GM19372 (cell line): ENCODE data around the gene APBA2.
"Not testable (repeated sequence)": the region's sequence is repeated elsewhere in the genome, so short reads cannot be mapped to it uniquely, and the experiment has no call there.

Source experiments
- ATAC-seq: cut with Tn5 transposase; IDR thresholded peaks from one replicate; pipeline ENCODE4 v1.9.1; 2021; ENCODE audit warnings: mild to moderate bottlenecking, low read depth, moderate library complexity; ENCODE audit not compliant: unreplicated experiment

APBA2 gene

DNA sequence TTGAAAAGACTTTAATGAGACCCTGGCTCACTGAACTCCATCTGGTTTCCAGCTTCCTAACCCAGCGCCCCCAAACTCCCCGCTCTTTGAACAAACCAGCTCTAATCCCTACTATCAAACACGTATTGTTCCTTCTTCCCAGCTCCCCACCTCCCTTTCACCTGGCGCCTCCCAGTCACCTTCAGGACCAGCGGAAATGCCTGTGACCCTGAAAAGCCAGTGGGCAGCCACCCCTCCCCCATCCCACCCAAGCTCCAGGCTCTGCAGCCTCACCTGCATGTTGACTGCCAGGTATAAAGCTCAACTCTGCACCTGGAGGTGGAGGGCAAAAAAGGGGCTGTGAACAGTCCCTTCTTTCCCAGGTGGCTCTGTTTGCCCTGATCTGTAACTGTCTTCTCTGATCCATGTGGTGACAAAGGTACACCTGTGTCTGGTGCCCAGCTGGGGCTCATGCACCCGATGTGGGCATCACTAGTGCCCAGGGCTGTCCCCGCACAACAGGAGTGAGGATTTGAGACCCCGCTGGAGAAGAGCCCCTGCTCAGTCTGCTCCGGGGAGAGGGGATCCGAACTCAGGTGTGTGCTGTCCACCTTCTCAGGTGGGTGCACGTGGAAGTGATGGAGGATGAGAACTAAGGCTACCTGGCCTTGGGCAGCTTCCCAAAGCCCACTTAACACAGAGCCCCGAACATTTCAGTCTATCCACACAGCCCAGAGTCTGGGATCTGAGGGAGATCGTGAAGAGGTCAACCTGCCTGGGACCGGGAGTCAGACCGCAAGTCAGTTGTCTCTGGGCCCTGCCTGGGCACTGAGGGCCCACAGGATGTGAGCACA is 254.9 kb downstream of the APBA2 start:
- no peak for ATAC-seq

DNA sequence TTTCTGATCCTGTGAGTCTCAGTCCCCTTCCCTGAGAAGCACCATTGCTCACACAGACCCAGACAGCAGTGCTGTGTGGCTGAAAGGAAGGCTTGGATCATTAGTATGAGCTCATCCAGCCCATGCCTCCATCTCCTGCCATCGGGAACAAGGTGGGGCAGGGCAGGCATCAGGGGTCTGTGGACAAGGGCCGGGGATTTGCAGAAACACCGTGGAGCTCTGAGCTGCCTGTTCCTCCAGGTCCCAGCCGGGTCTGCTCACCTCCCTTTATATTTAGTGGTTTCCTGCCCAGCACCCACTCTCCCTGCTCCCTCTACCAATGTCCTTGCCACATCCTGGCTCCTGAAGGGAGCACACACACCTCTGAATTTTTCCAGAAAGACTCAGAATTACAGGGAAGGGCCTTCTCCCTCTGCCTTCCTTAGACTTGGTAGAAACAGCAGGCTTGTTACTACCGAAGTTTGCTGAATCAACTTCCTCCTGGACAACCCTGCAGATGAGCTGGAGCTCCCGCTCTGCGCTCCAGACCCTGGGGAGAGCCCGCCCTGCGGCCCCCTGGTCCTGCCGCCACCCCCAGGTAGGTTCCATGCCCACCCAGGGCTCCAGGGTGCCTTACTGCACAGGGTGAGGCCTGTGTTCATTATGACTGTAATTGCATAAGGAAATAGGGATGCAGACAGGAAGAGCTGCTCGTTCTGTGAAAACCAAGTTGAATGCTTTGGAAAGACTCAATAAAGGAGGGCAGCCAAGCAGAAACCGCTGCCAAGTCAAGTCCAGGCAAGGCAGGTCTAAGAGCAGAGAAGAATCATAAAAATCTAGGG is 255.7 kb downstream of the APBA2 start:
- ATAC-seq, result no peak

DNA sequence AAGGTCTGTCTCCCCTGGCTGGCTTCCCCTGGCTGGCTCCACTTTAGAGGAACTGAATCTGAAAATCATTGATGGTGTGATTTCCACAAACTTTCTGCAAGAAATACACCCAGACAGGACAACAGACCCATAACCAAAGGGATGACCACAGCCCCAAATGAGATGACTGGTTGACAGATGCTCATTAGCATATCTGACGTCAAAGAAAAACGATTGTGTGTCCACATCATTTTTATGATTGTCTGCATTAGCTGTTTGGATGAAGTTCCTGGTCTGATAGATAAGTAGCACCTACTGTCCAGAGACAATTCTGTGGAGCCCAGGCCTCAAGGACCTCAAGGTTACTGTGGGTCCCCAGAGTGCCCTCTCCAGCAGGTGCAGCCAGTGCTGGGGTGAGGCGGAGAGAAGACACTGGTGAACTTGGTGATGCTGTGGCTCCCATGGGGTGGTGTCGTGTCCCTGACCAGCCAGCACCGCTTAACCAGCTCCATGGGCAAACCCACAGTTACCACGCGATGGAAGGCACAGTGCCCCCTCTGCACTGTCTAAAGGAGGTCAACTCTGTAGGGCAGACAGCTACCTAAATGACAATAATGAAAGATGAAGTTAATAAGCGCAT is 256.5 kb downstream of the APBA2 start:
- peak; percentile 57 for ATAC-seq

DNA sequence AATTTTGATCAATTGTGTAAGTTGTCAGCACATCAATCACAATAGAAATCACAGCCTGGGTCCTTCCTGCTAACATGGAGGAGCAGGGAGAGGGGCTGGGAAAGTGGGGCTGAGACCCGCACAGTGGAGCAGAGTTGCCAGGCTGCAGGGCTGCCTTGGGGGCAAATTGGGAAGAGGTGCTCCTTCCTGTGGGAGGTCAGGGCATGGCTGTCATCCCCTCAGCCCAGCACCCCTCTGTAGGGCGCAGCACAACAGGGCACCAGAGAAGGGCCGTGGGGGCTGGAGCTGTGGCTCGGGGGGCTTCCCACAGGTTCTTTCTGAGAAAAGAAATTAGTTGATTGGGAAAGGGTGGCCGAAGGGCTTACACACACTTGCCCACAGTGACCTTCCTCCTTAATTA is 257.5 kb downstream of the APBA2 start:
- ATAC-seq, result no peak

DNA sequence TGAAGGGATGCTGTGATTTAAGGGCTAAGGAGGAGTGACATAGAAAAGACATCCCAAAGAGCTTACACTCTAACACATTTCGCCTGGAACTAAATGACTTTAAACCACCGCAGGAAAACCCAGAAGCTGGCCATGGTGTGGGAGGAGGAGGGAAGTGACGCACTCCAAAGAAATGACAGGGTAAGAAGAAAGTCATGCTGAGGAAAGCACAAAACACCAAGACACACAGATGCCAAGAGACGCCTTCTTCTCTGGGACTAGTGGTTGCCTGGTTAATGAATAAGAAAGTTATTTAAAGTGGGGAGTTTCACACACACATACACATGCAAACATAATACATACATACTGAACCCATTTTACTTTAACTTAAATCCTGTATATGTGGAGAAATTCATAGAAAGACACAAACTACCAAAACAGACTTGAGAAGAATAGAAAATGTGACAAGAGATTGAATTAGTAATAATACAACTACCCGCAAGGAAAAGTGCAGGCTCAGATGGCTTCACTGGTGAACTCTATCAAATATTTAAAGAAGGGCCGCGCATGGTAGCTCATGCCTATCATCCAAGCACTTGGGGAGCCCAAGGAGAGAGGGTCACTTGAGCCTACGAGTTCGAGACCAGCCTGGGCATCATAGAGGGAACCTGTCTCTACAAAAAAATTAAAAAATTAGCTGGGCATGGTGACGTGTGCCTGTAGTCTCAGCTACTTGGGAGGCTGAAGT is 258.3 kb downstream of the APBA2 start:
- no peak for ATAC-seq

DNA sequence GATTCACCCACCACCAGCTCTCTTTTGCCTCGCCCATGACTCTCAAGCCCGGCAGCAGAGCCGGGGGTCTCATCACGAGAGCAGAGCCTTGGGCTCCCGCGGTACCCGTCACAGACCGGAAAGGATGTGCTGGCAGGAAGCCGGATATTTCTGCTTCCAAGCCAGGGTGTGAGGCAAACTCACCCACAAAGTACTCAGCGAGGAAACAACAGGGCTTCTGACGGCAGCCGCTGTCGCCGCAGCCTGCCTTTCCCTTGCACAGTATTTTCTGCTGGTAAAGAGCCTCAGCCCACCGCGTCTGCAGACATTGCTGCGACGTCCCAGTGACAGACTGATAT is 263.9 kb downstream of the APBA2 start:
- ATAC-seq, result no peak

DNA sequence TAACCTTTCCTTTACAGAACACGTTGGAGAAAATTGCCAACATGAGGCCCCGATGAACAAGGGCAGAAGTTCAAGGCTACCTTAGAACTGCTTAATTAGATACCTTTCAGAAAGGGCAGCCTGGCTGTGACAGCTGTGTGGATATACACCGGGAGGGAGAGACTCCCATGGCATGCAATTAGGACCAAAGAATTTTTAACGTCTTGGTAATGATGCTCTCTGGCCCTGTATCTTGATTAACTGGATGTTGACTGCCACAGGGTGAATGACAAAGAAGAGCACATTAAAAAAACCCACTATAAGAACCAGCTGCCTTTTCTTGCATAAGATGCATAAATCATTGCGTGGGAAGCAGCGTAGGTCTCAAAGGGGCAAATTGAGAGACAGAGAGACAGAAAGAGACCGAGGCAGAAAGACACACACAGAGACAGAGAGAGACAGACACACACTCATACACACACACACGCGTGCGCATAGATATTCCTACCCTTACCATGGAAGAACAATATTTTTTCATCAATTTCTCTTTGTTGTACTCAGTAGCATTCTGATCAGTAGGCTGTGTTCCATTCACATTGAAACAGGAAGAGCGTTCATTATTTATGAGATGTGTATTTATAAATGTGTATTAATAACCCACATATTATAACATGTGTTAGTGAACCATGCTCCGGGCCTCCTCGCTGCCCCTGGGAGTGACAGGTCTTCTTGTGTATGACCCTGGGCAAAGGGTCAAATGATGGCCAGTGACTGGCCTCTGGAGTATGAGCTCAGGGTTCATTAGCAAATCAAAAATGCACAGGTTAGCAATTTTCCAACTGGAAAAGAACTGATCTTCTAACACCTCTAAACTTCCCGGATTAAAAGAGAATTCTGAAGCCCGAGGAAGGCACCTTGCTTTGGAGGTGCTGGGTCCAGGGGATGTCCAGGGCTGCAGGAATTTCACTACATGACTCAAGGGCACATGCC is 265.0 kb downstream of the APBA2 start:
- ATAC-seq, result no peak

DNA sequence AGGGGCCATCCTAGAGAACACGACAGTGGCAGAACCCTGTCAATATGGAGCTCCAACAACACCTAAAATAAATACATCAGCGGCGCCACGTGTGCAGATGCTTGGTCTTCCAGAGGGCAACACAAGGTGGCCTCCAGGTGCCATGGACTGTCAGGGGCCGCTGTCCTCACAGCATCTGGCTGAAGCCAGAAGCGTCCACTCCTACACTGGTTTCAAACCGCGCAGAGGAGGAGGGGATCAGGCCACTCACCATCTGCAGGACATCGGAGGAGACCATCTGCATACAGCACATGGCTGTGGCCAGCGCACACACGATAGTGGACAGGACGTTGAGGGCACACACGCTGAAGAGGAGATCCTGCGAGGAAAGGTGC is 265.7 kb downstream of the APBA2 start:
- ATAC-seq, result no peak

DNA sequence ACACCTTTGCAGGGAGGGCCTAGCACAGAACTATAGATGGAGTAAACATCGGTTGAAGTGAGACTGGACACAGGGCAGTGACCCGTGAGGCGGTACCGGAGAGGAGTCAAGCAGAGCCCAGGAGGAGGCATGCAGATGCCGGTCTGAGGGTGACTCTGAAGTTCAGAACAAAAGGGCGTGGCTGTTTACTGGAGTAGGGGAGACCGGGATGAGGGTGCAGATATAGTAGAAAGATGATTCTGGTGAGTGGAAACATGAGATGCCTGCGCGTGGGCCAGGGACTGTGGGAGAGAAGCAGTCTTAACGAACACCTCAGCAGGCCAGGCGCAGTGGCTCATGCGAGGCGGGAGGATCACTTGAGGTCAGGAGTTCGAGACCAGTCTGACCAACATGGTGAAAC is 270.7 kb downstream of the APBA2 start:
- no peak for ATAC-seq

DNA sequence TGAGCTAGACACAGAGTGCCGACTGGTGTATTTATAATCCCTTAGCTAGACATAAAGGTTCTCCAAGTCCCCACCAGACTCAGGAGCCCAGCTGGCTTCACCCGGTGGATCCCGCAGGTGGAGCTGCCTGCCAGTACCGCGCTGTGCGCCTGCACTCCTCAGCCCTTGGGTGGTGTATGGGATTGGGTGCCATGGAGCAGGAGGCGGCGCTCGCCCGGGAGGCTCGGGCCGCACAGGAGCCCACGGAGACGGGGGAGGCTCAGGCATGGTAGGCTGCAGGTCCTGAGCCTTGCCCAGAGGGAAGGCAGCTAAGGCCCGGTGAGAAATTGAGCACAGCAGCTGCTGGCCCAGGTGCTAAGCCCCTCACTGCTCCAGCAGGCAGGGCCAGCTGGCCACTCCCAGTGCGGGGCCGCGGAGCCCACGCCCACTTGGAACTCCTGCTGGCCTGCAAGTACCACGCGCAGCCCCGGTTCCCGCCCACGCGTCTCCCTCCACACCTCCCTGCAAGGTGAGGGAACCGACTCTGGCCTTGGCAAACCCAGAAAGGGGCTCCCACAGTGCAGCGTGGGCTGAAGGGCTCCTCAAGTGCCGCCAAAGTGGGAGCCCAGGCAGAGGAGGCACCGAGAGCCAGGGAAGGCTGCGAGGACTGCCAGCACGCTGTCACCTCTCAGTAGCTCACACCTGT is 274.1 kb downstream of the APBA2 start:
- ATAC-seq, result no peak

DNA sequence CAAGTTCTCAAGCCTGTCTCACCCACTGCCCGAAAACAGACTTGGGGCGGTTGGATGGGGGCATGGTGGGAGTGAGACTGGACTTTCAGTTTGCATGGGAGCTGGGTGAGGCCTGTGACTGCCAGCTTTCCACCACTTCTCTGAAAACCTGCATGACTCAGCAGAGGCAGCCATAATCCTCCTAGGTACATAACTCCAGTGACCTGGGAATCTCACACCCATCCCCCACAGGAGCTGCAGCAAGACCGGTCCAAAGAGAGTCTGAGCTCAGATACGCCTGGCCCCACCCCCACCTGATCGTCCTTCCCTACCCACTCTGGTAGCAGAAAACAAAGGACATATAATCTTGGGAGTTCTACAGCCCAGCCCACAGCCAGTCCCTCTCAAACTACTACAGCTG is 276.6 kb downstream of the APBA2 start:
- no peak for ATAC-seq

DNA sequence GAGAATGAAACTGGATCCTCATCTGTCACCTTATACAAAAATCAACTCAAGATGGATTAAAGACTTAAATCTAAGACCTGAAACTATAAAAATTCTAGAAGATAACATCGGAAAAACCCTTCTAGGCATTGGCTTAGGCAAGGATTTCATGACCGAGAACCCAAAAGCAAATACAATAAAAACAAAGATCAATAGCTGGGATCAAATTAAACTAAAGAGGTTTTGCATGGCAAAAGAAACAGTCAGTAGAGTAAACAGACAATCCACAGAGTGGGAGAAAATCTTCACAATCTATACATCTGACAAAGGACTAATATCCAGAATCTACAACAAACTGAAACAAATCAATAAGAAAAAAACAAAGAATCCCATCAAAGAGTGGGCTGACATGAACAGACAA is 281.3 kb downstream of the APBA2 start:
- ATAC-seq, result not testable (repeated sequence)
